HepG2 (cell line): Measurements from ENCODE around the gene TCF23. TPM values are rescaled to one million over a fixed set of nuclear protein-coding genes. Genes with fewer than 3 reads are reported as not detected.
A peak's percentile ranks its signal among the peaks of the same experiment; 100 is the strongest.

ENCODE experiments used
- ASH2L ChIP-seq: fragments of 300-600, 200-600 bp; sonication (generic); IDR thresholded peaks from 2 replicates; pipeline ENCODE4 v1.7.0; 2017; ENCODE audit warnings: low read depth, mild to moderate bottlenecking, moderate library complexity, mixed read lengths, low read length; ENCODE audit not compliant: insufficient read length
- ETV5 ChIP-seq: IDR thresholded peaks from 2 replicates; pipeline ENCODE4 v1.6.1; 2018; ENCODE audit warnings: missing biosample characterization, missing genetic modification reagents, inconsistent platforms, borderline replicate concordance
- FOXK1 ChIP-seq: sonication (generic); formaldehyde crosslinking; IDR thresholded peaks from 2 replicates; pipeline ENCODE4 v1.4.0; 2020; ENCODE audit warnings: low read depth, missing genetic modification reagents, borderline replicate concordance
- GPN1 ChIP-seq: sonication (generic); formaldehyde crosslinking; IDR thresholded peaks from 2 replicates; pipeline ENCODE4 v1.5.1; 2020; ENCODE audit warnings: missing genetic modification reagents, borderline replicate concordance
- HBP1 ChIP-seq: IDR thresholded peaks from 2 replicates; pipeline ENCODE4 v1.6.1; 2016; ENCODE audit warnings: low read depth, control low read depth
- HDAC1 ChIP-seq: sonication (generic); formaldehyde crosslinking; IDR thresholded peaks from 2 replicates; pipeline ENCODE4 v1.5.1; 2020; ENCODE audit warnings: mild to moderate bottlenecking, missing genetic modification reagents
- HNF4A ChIP-seq: sonication (generic); formaldehyde crosslinking; IDR thresholded peaks from 2 replicates; pipeline ENCODE4 v1.4.0; 2020; ENCODE audit warnings: missing genetic modification reagents
- HNRNPUL1 ChIP-seq: fragments of 200-400 bp; formaldehyde crosslinking; IDR thresholded peaks from 2 replicates; pipeline ENCODE4 v1.6.1; 2017; ENCODE audit warnings: low read depth, mild to moderate bottlenecking, low read length, moderate library complexity
- KLF12 ChIP-seq: sonication (generic); formaldehyde crosslinking; IDR thresholded peaks from 2 replicates; pipeline ENCODE4 v1.4.0; 2020; ENCODE audit warnings: missing genetic modification reagents, borderline replicate concordance
- LRRFIP1 ChIP-seq: sonication (generic); formaldehyde crosslinking; conservative IDR thresholded peaks from 2 replicates; pipeline ENCODE4 v1.4.0; 2020; ENCODE audit warnings: missing genetic modification reagents
- MAFF ChIP-seq: IDR thresholded peaks from 2 replicates; pipeline ENCODE4 v1.6.1; 2011; ENCODE audit warnings: low read depth, low read length, improper control_type of control experiment
- MYNN ChIP-seq: sonication (generic); formaldehyde crosslinking; IDR thresholded peaks from 2 replicates; pipeline ENCODE4 v1.4.0; 2020; ENCODE audit warnings: mild to moderate bottlenecking, low read depth, missing genetic modification reagents
- NFE2 ChIP-seq: sonication (generic); formaldehyde crosslinking; IDR thresholded peaks from 2 replicates; pipeline ENCODE4 v1.4.0; 2020; ENCODE audit warnings: missing genetic modification reagents
- PRMT3 ChIP-seq: sonication (generic); formaldehyde crosslinking; IDR thresholded peaks from 2 replicates; pipeline ENCODE4 v1.8.1; 2022; ENCODE audit warnings: low read depth, mild to moderate bottlenecking, moderate library complexity, missing genetic modification reagents, borderline replicate concordance
- SNAPC5 ChIP-seq: sonication (generic); formaldehyde crosslinking; IDR thresholded peaks from 2 replicates; pipeline ENCODE4 v1.8.1; 2023; ENCODE audit warnings: mild to moderate bottlenecking, missing genetic modification reagents, borderline replicate concordance
- SP5 ChIP-seq: IDR thresholded peaks from 2 replicates; pipeline ENCODE4 v1.6.1; 2016; ENCODE audit warnings: low read depth, borderline replicate concordance
- TEAD3 ChIP-seq: optimal IDR thresholded peaks from 2 replicates; pipeline ENCODE3; 2016; ENCODE audit warnings: borderline replicate concordance
- TRIM22 ChIP-seq: fragments of 450-650 bp; IDR thresholded peaks from 2 replicates; pipeline ENCODE4 v1.6.1; 2017
- ZBTB20 ChIP-seq: sonication (generic); formaldehyde crosslinking; IDR thresholded peaks from 2 replicates; pipeline ENCODE4 v1.8.1; 2023; ENCODE audit warnings: missing genetic modification reagents, low read depth, mild to moderate bottlenecking, borderline replicate concordance
- ZBTB38 ChIP-seq: sonication (generic); formaldehyde crosslinking; IDR thresholded peaks from 2 replicates; pipeline ENCODE4 v1.5.1; 2020; ENCODE audit warnings: mild to moderate bottlenecking, missing genetic modification reagents
- ZBTB43 ChIP-seq: sonication (generic); formaldehyde crosslinking; conservative IDR thresholded peaks from 2 replicates; pipeline ENCODE4 v1.4.0; 2020; ENCODE audit warnings: missing genetic modification reagents
- ZNF207 ChIP-seq: fragments of 450-650 bp; IDR thresholded peaks from 2 replicates; pipeline ENCODE4 v1.6.1; 2016; ENCODE audit warnings: antibody characterized with exemption, borderline replicate concordance
- ZNF652 ChIP-seq: IDR thresholded peaks from 2 replicates; pipeline ENCODE4 v1.6.1; 2016; ENCODE audit warnings: low read depth, borderline replicate concordance
- polyA plus RNA-seq, 8 experiments: library from polyadenylated mRNA; depleted of rRNA in 3 of 8; stranded (reverse) in 7 of 8; unstranded in 1 of 8; fragments of >200 nt; fragmentation: Illumina TruSeq in 4 of 8; extraction: Trizol in 4 of 8; gene quantifications; 2 replicates each; pipeline versions ENCODE4 v1.2.1 to v1.2.3, GENCODE V29; 2011 to 2016; ENCODE audit warnings: low read depth in 4 of 8, missing spikeins in 1 of 8, mixed read lengths in 1 of 8; ENCODE audit not compliant: insufficient read depth in 1 of 8
- total RNA-seq, 5 experiments: library from RNA; depleted of rRNA; stranded (reverse); fragments of >200 nt; fragmentation: Illumina TruSeq; extraction: Trizol; gene quantifications; 2 replicates each; pipeline ENCODE4 v1.2.3, GENCODE V29; 2016; ENCODE audit warnings: low read depth in 1 of 5

TCF23 gene
- total and polyA plus RNA-seq, 2 of the 13 experiments (the other 11 are each of a cell fraction or from before 2014, with no cell fraction given): 0.02 to 1.4 TPM

DNA sequence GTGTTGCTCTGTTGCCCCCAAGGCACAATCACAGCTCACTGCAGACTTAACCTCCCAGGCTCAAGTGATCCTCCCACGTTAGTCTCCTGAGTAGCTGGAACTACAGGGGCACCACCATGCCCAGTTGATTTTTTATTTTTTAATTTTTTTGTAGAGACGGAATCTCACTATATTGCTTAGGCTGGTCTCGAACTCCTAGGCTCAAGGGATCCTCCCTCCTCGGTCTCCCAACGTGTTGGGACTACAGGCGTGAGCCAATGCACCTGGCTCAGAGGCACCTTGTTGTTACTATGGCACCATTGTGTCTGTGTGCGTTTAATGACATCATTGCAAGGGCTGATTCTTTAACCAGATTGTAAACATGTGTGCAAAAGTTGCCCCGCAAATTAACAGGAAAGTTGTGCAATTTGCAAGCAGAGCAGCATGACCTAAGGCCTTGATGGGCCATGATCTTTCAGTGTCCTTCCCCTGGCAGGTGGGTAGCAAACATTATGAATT, 22.6 kb downstream of the TCF23 start (continued):
- peak; percentile 41; the same call in 1 of the 2 replicates for TF ChIP-seq MYNN (CRISPR knock-in tag)
- no peak for TF ChIP-seq ZNF207
- TF ChIP-seq HBP1 (CRISPR knock-in tag): peak; percentile 89
- 0 out of 2 replicates have a peak, but pooled peaks have one; percentile 16 for TF ChIP-seq MAFF
- TF ChIP-seq LRRFIP1 (CRISPR knock-in tag): no peak
- TF ChIP-seq SNAPC5 (CRISPR knock-in tag): 0 out of 2 replicates have a peak, but pooled peaks have one; percentile 36
- TF ChIP-seq ZBTB43 (CRISPR knock-in tag): peak; percentile 97
- TF ChIP-seq ETV5 (CRISPR knock-in tag): peak; percentile 93
- TF ChIP-seq ZBTB20 (CRISPR knock-in tag): peak; percentile 93; the same call in 1 of the 2 replicates
- TF ChIP-seq KLF12 (CRISPR knock-in tag): no peak
- no peak for TF ChIP-seq NFE2
- no peak for TF ChIP-seq PRMT3 (CRISPR knock-in tag)
- peak; percentile 54; the same call in 1 of the 2 replicates for TF ChIP-seq SP5 (CRISPR knock-in tag)
- peak; percentile 50; the same call in 1 of the 2 replicates for TF ChIP-seq ZNF652 (CRISPR knock-in tag)
- TF ChIP-seq GPN1: no peak
- peak; percentile 79 for TF ChIP-seq HNF4A (CRISPR knock-in tag)
- TF ChIP-seq TEAD3 (CRISPR knock-in tag): peak; percentile 86
- no peak for TF ChIP-seq TRIM22
- peak; percentile 99 for TF ChIP-seq ZBTB38 (CRISPR knock-in tag)
- no peak for TF ChIP-seq HNRNPUL1
- peak; percentile 88 for TF ChIP-seq HDAC1 (CRISPR knock-in tag)
- peak; percentile 77 for TF ChIP-seq ASH2L
- TF ChIP-seq FOXK1 (CRISPR knock-in tag): peak; percentile 100
